ENCODE measurements around the gene C10orf53.

The C10orf53 gene

GRCh38 chr10:49688920-49689319 lies 9.5 kb downstream of the C10orf53 start:
- no peak for TF ChIP-seq CTCF (IDR thresholded peaks at IDR 0.05; ENCODE audit: insufficient read depth, missing control alignments)
- no peak for FAIRE-seq
- DNase-seq (ENCODE audit: insufficient read length, low spot score): no peak

- DNase-seq (ENCODE audit: insufficient read length, low spot score) (no peak), FAIRE-seq (no peak)
- no peak for TF ChIP-seq CTCF (IDR thresholded peaks at IDR 0.05; ENCODE audit: insufficient read depth, missing control alignments)
Measured at GRCh38 chr10:49689882-49690510, 10.5 kb downstream of the C10orf53 start.

- no peak for FAIRE-seq
- TF ChIP-seq CTCF (IDR thresholded peaks at IDR 0.05; ENCODE audit: insufficient read depth, missing control alignments): no peak
- no peak for DNase-seq (ENCODE audit: insufficient read length, low spot score)
Measured at GRCh38 chr10:49690698-49691356, 11.4 kb downstream of the C10orf53 start.

- TF ChIP-seq CTCF (IDR thresholded peaks at IDR 0.05; ENCODE audit: insufficient read depth, missing control alignments): no peak
- FAIRE-seq (no peak), DNase-seq (ENCODE audit: insufficient read length, low spot score) (no peak)
Measured at GRCh38 chr10:49691588-49691987, 12.1 kb downstream of the C10orf53 start.

- no peak for TF ChIP-seq CTCF (IDR thresholded peaks at IDR 0.05; ENCODE audit: insufficient read depth, missing control alignments)
- no peak for FAIRE-seq
- no peak for DNase-seq (ENCODE audit: insufficient read length, low spot score)
Measured at GRCh38 chr10:49694466-49694865, 15.0 kb downstream of the C10orf53 start.

- DNase-seq (ENCODE audit: insufficient read length, low spot score): no peak
- FAIRE-seq: no peak
- no peak for TF ChIP-seq CTCF (IDR thresholded peaks at IDR 0.05; ENCODE audit: insufficient read depth, missing control alignments)
Measured at GRCh38 chr10:49696311-49696710, 16.9 kb downstream of the C10orf53 start.

- DNase-seq (ENCODE audit: insufficient read length, low spot score) (no peak), FAIRE-seq (no peak)
- TF ChIP-seq CTCF (IDR thresholded peaks at IDR 0.05; ENCODE audit: insufficient read depth, missing control alignments): no peak
Measured at GRCh38 chr10:49698679-49699078, 19.2 kb downstream of the C10orf53 start.

All from D721Med (cell line).